HG02970 (cell line): ENCODE data around the gene FAM117A.

ENCODE experiments used
- ATAC-seq: cut with Tn5 transposase; IDR thresholded peaks from one replicate; pipeline ENCODE4 v1.9.1; 2021; ENCODE audit warnings: mild to moderate bottlenecking, moderate library complexity, moderate number of reproducible peaks; ENCODE audit not compliant: unreplicated experiment, low FRiP score

The FAM117A gene, protein sequence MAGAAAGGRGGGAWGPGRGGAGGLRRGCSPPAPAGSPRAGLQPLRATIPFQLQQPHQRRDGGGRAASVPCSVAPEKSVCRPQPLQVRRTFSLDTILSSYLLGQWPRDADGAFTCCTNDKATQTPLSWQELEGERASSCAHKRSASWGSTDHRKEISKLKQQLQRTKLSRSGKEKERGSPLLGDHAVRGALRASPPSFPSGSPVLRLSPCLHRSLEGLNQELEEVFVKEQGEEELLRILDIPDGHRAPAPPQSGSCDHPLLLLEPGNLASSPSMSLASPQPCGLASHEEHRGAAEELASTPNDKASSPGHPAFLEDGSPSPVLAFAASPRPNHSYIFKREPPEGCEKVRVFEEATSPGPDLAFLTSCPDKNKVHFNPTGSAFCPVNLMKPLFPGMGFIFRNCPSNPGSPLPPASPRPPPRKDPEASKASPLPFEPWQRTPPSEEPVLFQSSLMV

DNA sequence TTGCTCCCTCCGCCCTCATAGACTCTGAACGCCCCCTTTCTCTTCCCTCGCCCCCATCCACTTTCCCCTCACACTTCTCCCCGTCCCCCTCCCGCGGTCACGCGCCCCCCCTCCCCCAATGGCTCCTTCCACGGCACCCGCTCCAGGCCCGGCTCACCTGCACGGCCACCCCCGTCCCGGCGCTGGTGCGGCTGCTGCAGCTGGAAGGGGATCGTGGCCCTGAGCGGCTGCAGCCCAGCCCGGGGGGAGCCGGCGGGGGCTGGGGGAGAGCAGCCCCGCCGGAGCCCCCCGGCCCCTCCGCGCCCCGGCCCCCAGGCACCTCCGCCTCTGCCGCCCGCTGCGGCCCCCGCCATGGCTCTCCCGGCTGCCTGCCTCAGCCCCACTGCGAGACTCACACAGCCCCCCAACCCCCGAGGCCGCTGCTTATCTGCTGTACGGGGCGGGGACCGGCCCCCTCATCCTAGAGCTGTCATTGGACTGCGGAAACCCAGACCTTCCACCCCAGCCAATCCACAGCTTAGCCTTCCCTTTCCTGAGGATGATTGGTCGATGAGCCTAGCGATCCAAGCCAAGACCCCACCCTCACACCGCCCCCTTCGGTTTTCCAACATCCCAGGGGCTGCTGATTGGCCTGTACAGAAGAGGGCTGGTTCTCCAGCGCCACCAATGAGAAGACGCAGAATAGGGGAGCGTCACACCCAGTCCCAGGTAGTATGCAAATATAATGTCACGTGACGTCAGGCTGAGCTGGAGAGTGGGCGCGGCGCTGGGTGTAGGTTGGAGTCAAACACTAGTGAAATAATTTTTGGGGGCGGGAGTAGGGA is at the start of gene FAM117A:
Gene FAM117A (minus strand): TSS at position 397 of the 824 bp plus-strand sequence. CDS start 44 bp downstream, at position 353.
- peak; percentile 84 for ATAC-seq

DNA sequence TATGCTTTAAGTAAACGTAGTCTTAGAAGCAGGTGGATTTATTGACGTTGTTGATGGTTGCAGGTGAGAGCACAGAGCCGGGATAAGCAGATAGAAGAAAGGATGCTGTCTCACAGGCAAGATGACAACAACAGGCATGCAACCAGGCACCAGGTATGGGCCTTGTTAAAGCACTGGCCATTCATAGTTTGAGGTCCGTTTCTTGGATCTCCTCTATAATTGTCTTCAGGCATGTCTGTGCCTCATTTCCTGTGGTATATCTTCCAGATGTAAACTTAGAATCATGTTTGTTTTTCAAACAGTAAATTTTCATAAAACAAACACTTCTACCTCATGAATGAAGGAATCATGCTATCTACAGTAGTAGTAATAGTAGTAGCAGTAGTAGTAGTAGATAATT is 45.1 kb upstream of the FAM117A start:
- no peak for ATAC-seq

DNA sequence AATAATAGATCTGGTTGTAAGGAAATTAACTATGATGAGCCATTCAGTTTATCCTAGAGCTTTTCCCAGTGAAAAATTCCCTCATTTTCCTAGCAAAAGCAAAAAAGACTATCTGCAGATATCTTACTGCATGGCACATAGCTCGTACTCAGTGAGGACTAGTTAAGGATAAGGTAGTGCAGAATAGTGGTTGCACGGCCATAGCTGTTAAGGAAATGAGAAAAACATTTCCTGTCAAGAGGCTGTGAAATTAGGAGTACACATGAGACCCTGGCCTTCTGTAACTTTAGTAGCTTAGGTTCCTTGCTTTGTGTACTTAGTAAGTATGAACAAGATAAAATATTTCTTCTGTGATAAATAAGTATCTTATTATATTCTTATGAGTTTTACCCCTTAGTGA is 34.8 kb upstream of the FAM117A start:
- ATAC-seq = no peak

GRCh38 chr17:49798182-49798581 is 34.3 kb upstream of the FAM117A start:
- ATAC-seq = no peak

DNA sequence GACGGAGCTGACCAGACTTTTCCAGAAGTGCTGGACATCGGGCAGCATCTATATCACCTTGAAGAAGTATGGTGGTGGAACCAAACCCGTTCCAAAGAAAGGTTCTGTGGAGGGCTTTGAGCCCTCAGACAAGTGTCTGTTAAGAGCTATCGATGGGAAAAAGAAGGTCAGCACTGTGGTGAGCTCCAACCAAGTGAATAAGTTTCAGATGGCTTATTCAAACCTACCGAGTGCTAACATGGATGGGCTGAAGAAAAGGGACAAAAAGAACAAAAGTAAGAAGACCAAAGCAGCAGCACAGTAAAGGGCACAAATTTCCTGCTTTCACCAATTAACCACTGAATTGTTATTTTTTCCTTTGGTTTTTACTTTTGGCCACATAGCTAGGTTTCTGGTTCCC is 31.4 kb upstream of the FAM117A start:
- no peak for ATAC-seq

DNA sequence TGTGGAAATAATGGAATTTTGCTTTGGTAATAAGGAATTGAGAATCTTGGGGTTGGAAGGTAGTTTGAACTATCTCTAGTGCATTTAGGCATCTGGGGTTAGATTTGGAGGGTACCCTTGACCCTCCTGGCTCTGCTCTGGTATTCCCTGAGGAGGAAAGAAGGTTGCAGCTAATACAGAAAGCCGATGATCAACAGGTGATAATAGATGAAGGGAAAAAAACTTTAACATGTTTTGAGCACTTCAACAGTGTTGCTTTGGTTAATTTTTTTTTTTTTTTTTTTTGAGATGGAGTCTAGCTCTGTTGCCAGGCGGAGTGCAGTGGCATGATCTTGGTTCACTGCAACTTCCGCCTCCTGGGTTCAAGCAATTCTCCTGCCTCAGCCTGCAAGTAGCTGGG is 29.4 kb upstream of the FAM117A start:
- no peak for ATAC-seq

- ATAC-seq = no peak
Observed at GRCh38 chr17:49789243-49789578, 25.3 kb upstream of the FAM117A start.

DNA sequence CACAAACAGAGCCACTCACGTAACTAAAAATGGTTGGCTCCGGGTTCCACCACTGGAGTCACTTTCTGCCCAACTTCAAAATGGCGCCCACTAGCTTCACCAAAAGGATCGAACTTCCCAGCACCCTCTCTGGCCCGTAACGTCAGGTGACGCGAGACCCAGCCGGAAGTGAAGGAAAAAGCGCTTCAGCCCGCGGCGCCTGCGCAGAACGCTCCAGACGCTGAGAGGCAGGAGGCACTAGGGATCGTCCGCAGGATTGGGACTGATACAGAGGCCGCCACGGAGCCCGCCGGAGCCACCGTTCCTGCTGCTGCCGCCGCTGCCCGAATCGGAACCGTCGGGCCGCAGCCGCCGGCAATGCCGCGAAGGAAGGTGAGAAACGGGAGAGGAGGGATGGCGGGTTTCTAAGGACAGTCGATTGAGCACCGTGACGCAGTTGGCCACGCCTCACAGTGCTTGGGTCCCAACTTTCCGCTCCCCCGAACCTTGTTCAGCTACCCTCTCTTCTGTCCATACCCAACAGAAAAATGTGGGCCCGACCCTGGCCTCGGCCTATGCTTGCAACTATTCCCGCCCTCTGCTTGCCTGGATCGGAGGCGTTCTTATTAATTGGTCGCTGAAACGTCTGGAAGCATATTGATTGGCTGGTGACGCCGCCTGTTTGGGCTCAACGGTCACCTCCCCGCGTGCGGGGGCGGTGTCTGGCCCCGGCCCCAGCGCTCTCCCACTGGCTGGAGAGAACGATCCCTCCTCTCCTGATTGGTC is 24.7 kb upstream of the FAM117A start, which contains the start of gene KAT7:
Gene KAT7 (plus strand): TSS at position 204 of the 765 bp plus-strand sequence. CDS start 154 bp downstream, at position 358.
- ATAC-seq = peak; percentile 80

GRCh38 chr17:49787884-49788477 is 24.1 kb upstream of the FAM117A start:
- no peak for ATAC-seq

DNA sequence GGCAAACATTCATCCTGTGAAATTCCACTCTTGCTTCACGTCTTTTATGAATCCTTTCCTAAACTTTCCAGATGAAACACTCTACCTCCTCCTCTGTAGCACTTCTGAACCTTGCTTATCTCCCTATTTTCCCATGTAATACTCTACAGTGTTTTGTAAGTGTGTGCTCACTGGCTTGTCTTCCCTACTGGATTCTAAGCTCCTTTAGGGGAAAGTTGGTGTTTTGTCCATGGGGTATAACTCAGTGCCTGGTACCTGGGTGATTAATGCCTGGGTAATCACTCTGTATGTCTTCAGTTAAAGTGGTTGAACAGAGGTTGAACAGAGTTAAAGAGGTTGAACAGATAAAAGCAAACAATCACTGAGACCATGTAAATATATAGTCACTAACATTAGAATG is 20.7 kb upstream of the FAM117A start:
- no peak for ATAC-seq

DNA sequence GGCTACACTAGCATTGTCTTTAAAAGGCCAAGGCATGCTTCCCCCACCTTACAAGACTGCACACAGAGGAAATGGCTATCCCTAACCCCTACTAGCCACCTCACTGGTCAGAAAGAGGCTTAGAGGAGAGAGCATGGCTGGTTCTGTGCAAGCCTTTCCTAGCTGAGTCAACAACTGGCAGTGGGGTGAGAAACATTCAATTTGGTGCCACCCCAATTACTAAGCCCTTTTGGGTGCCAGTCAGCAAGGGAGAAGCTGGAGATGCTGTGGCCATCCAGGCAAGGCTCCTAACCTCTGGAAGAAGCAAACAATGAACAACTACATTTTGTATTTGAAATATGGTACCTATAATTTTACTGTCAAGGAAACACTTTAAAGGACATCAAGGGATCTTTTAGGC is 19.9 kb upstream of the FAM117A start:
- no peak for ATAC-seq

DNA sequence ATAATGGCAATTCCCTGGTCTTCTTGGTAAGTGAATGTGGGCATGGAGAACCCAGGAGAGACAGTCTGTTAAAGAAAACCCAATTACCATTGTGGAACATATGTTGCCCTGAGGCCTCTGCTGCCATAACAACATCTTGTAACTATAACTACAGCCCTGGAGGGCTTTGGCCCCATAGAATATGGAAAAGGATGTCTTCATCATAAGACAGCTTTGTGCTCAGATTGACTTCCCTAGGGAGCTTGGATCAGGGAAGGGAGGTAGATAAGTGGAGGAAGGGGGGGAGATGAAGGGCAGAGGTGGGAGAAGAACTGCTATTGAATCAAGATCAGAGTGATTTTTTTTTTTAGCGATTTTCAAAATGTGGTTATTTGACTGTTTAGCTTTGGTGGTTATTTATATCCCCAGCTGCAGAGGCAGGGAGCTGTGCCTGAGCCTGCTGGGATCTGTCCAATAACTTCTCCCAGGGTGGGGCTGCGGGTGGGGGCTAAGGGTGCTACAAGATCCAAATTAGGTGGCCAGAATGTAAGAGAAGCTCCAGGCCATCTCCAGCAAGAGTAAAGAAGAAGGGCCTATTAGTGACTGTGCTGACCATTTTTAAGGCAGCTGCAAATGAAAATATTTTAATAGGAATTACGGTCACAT is 19.3 kb upstream of the FAM117A start:
- ATAC-seq = no peak

DNA sequence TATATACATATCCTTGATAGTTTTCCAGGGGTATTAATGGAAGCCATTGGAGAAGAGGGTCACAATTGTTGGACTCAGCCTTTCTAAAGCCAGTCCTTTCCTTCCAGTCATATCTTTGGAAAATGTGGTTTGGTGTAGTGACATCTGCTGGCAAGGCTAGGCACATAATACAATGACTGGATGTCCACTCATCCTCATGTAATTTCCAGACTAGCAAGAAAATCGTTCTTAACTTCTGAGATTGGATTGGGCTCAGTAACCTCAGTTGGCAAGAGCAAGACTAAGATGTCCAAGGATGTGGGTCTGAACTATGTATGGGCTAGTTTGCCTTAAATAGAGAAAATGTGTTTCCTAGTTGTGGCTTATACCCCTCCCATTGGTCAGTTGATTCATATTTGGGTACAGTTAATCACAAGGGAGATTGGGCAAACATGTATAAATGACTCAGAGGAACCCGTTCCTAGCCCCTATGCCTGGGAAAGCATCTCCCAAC is 15.9 kb upstream of the FAM117A start:
- ATAC-seq = no peak

- no peak for ATAC-seq
Observed at GRCh38 chr17:49779156-49779738, 15.3 kb upstream of the FAM117A start.

DNA sequence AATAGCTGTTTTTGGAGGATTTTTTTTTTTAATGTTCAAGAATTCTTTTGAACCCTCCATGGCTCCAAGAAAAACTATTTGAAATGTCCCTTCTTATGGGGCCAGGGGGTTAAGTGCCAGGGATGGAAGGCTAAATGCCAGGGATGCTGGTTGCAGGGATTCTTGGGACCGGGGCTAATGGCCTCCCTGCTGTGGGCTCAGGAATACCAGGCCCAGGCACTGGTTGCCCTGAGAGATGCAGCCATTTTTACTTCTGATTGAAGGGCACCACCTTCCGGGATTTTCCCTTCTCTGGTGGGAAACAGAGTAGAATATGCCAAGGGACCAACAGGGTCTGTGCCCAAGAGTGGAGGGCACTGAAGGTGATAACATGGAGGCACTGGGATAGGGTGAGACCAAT is 13.6 kb upstream of the FAM117A start:
- no peak for ATAC-seq

DNA sequence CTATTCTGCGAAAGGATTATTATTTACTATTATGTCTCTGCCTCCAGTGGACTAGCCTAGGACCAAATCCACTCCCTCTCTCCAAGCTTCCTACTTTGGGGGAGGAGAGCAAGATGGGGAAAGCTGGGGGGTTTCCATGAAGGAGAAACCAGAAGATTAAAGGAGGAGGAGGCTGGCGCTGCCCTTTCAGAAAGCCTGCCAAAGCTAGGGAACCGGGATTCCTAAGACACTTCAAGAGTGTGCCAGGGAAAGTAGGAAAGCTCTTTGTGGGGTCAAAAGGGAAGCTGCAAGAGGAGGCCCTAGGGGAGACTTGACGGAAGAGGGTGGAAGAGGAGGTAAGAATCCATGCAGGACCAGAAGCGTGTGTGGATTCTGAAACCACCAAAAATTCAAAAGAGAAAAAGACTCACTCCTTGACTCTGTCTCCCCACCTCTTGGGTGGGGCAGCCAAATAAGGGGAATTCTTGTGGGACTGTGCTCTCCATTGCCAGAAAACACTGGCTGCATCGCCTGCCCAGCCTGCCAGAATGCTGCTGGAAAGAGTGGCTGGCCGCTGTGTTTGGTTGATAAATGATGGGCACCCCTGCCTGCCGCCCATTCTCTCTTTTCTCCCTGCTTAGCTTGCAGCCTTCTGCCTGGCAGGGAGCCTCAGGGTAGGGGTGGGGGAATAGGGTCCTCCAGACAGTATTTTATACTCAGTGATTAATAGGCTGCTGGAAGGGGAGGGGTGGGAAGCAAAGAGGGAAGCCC is 12.8 kb upstream of the FAM117A start:
- no peak for ATAC-seq

DNA sequence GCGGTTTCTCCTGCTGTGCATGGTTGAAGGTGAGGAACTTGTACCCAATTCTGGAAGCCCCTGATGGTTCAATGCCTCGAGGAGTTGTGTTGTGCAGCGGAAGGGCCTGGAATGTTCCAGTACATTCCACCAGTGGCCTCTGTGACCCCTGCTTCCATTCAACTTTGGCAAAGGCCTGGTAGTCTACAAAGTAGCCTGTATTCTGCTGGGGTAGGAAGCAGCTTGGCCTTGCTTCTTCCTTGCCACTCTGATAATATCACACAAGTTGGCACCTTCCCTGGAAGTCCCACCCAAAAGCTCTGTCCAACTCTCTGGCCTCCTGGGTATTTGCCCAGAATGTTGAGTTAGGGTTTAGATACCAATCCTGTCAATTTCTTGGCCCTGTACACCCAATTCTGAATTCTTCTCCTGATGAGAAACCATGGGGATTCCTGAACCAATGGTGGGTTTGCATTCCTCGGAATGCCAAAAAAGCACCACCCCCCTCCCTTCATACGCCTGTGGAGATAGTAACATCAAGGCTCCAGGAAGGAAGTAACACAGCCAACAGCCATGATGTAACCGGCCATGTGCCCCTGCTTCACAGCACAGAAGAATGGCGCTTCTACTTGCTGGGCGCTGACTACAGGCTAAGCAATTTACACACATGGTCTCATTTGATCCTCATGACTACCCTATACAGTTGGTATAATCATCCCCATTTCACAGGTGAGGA is 11.8 kb upstream of the FAM117A start:
- no peak for ATAC-seq

GRCh38 chr17:49766918-49767530 is 3.1 kb upstream of the FAM117A start:
- no peak for ATAC-seq
